Posterior cingulate gyrus (tissue), 11 donors: ENCODE measurements around the gene RPGRIP1.
"Not testable (repeated sequence)": the region's sequence is repeated elsewhere in the genome, so short reads cannot be mapped to it uniquely, and the experiment has no call there.

Experiments used
- DNase-seq, 10 donors: peaks; one replicate each; pipeline versions ENCODE4 v3.0.0 to v3.0.0-alpha.2; 2020 to 2021; ENCODE audit warnings: mixed read lengths in 3 of 10
- intact Hi-C: fragments of 100-400 bp; cut with DNase I; formaldehyde crosslinking; loops from one replicate; pipeline ENCODE4 v1.15.1; 2023

The RPGRIP1 gene

GRCh38 chr14:21258005-21258888 is 21.6 kb upstream of the RPGRIP1 start:
- intact Hi-C loops = no loop called here
- no peak for DNase-seq

- intact Hi-C loops = no loop called here
Measured at GRCh38 chr14:21258889-21259787, 20.7 kb upstream of the RPGRIP1 start.

GRCh38 chr14:21261824-21262223 is 18.1 kb upstream of the RPGRIP1 start:
- intact Hi-C loops = loop anchor here (10.0 kb wide), 1 partner anchor 193 kb away; the partner anchor contains the start of gene CHD8

More at GRCh38 chr14:21258889-21259787, 20.7 kb upstream of the RPGRIP1 start:
- DNase-seq = no peak

GRCh38 chr14:21262410-21262809 is 17.5 kb upstream of the RPGRIP1 start:
- intact Hi-C loops = loop anchor here (10.0 kb wide), 1 partner anchor 192 kb away; the partner anchor contains the start of gene CHD8
- DNase-seq = no peak

More at GRCh38 chr14:21261824-21262223, 18.1 kb upstream of the RPGRIP1 start:
- DNase-seq = no peak

- no peak for DNase-seq
- intact Hi-C loops = loop anchor here (10.0 kb wide), 1 partner anchor 191 kb away; the partner anchor contains the start of gene CHD8
Measured at GRCh38 chr14:21263284-21264024, 16.4 kb upstream of the RPGRIP1 start.

GRCh38 chr14:21264025-21264801 is 15.7 kb upstream of the RPGRIP1 start:
- no peak for DNase-seq
- intact Hi-C loops = loop anchor here (10.0 kb wide), 1 partner anchor 191 kb away; the partner anchor contains the start of gene CHD8

GRCh38 chr14:21267431-21267845 is 12.4 kb upstream of the RPGRIP1 start:
- DNase-seq = no peak
- intact Hi-C loops = loop anchor here (5.0 to 10.0 kb wide), 2 partner anchors 115 to 187 kb away; partner anchors contain the start of genes CHD8 and SUPT16H

- DNase-seq = no peak
- intact Hi-C loops = loop anchor here (5.0 to 10.0 kb wide), 2 partner anchors 114 to 187 kb away; partner anchors contain the start of genes CHD8 and SUPT16H
Measured at GRCh38 chr14:21267886-21268616, 11.8 kb upstream of the RPGRIP1 start.

GRCh38 chr14:21268617-21269251 is 11.1 kb upstream of the RPGRIP1 start:
- DNase-seq = no peak
- intact Hi-C loops = loop anchor here (5.0 to 10.0 kb wide), 2 partner anchors 114 to 186 kb away; partner anchors contain the start of genes CHD8 and SUPT16H

- intact Hi-C loops = loop anchor here (5.0 to 10.0 kb wide), 2 partner anchors 113 to 185 kb away; partner anchors contain the start of genes CHD8 and SUPT16H
- DNase-seq = peak; percentile 99 to 100 (median 100)
Measured at GRCh38 chr14:21269252-21270046, 10.4 kb upstream of the RPGRIP1 start, which contains the start of gene HNRNPC. HNRNPC (minus strand) TSS chr14:21269442; CDS start chr14:21234193, 35,249 bp downstream.

GRCh38 chr14:21272661-21273060 is 7.2 kb upstream of the RPGRIP1 start:
- DNase-seq, intact Hi-C loops: not testable (repeated sequence)

GRCh38 chr14:21275261-21275858 is 4.5 kb upstream of the RPGRIP1 start:
- DNase-seq = no peak
- intact Hi-C loops = no loop called here

- intact Hi-C loops = no loop called here
- no peak for DNase-seq
Measured at GRCh38 chr14:21278632-21279031, 1.3 kb upstream of the RPGRIP1 start.

GRCh38 chr14:21281917-21282316 is 2.0 kb downstream of the RPGRIP1 start:
- DNase-seq = not testable (repeated sequence)

GRCh38 chr14:21286516-21286915 is 6.6 kb downstream of the RPGRIP1 start:
- DNase-seq, intact Hi-C loops: not testable (repeated sequence)

More at GRCh38 chr14:21281917-21282316, 2.0 kb downstream of the RPGRIP1 start:
- intact Hi-C loops = not testable (repeated sequence)

- DNase-seq = no peak
- intact Hi-C loops = no loop called here
Measured at GRCh38 chr14:21287168-21287567, 7.3 kb downstream of the RPGRIP1 start.
